ENCODE results near the gene NPAS3. TPM values are rescaled to one million over a fixed set of nuclear protein-coding genes. Genes with fewer than 3 reads are reported as not detected.

Gene NPAS3
- total RNA-seq, 1 experiment from 2014 or later, result 0.90 TPM

GRCh38 chr14:33738491-33738890 is 799.8 kb downstream of the NPAS3 start:
- in situ Hi-C loops (cut with HindIII; ENCODE audit: low pct_unique_long_range_greater_than_20kb, low sequenced_read_pairs), result no loop called here
- no peak for DNase-seq (ENCODE audit: low read depth, low spot score)

GRCh38 chr14:33740531-33740930 is 801.9 kb downstream of the NPAS3 start:
- in situ Hi-C loops (cut with HindIII; ENCODE audit: low pct_unique_long_range_greater_than_20kb, low sequenced_read_pairs), result no loop called here
- no peak for DNase-seq (ENCODE audit: low read depth, low spot score)

- in situ Hi-C loops (cut with HindIII; ENCODE audit: low pct_unique_long_range_greater_than_20kb, low sequenced_read_pairs), result no loop called here
- DNase-seq (ENCODE audit: low read depth, low spot score), result no peak
These were observed 803.5 kb downstream of the NPAS3 start for GRCh38 chr14:33742166-33742565.

GRCh38 chr14:33745163-33745562 is 806.5 kb downstream of the NPAS3 start:
- in situ Hi-C loops (cut with HindIII; ENCODE audit: low pct_unique_long_range_greater_than_20kb, low sequenced_read_pairs), result no loop called here
- no peak for DNase-seq (ENCODE audit: low read depth, low spot score)

- in situ Hi-C loops (cut with HindIII; ENCODE audit: low pct_unique_long_range_greater_than_20kb, low sequenced_read_pairs), result no loop called here
- DNase-seq (ENCODE audit: low read depth, low spot score), result no peak
These were observed 809.1 kb downstream of the NPAS3 start for GRCh38 chr14:33747749-33748148.

GRCh38 chr14:33754261-33754660 is 815.6 kb downstream of the NPAS3 start:
- no peak for DNase-seq (ENCODE audit: low read depth, low spot score)
- in situ Hi-C loops (cut with HindIII; ENCODE audit: low pct_unique_long_range_greater_than_20kb, low sequenced_read_pairs), result no loop called here

GRCh38 chr14:33755358-33755757 is 816.7 kb downstream of the NPAS3 start:
- in situ Hi-C loops (cut with HindIII; ENCODE audit: low pct_unique_long_range_greater_than_20kb, low sequenced_read_pairs), result no loop called here
- no peak for DNase-seq (ENCODE audit: low read depth, low spot score)

GRCh38 chr14:33756833-33757232 is 818.2 kb downstream of the NPAS3 start:
- in situ Hi-C loops (cut with HindIII; ENCODE audit: low pct_unique_long_range_greater_than_20kb, low sequenced_read_pairs), result no loop called here
- no peak for DNase-seq (ENCODE audit: low read depth, low spot score)

GRCh38 chr14:33758547-33758946 is 819.9 kb downstream of the NPAS3 start:
- in situ Hi-C loops (cut with HindIII; ENCODE audit: low pct_unique_long_range_greater_than_20kb, low sequenced_read_pairs), result no loop called here

GRCh38 chr14:33762161-33762851 is 823.6 kb downstream of the NPAS3 start:
- DNase-seq (ENCODE audit: low read depth, low spot score), result no peak
- in situ Hi-C loops (cut with HindIII; ENCODE audit: low pct_unique_long_range_greater_than_20kb, low sequenced_read_pairs), result no loop called here

More at GRCh38 chr14:33758547-33758946, 819.9 kb downstream of the NPAS3 start:
- no peak for DNase-seq (ENCODE audit: low read depth, low spot score)

- in situ Hi-C loops (cut with HindIII; ENCODE audit: low pct_unique_long_range_greater_than_20kb, low sequenced_read_pairs), result no loop called here
These were observed 826.4 kb downstream of the NPAS3 start for GRCh38 chr14:33764876-33765650.

GRCh38 chr14:33767586-33768457 is 829.1 kb downstream of the NPAS3 start:
- in situ Hi-C loops (cut with HindIII; ENCODE audit: low pct_unique_long_range_greater_than_20kb, low sequenced_read_pairs), result no loop called here
- DNase-seq (ENCODE audit: low read depth, low spot score), result no peak

More at GRCh38 chr14:33764876-33765650, 826.4 kb downstream of the NPAS3 start:
- DNase-seq (ENCODE audit: low read depth, low spot score), result peak; percentile 24

GRCh38 chr14:33768458-33768830 is 829.8 kb downstream of the NPAS3 start:
- in situ Hi-C loops (cut with HindIII; ENCODE audit: low pct_unique_long_range_greater_than_20kb, low sequenced_read_pairs), result no loop called here
- no peak for DNase-seq (ENCODE audit: low read depth, low spot score)

GRCh38 chr14:33773205-33774030 is 834.7 kb downstream of the NPAS3 start:
- in situ Hi-C loops (cut with HindIII; ENCODE audit: low pct_unique_long_range_greater_than_20kb, low sequenced_read_pairs), result no loop called here
- DNase-seq (ENCODE audit: low read depth, low spot score), result peak; percentile 58

- in situ Hi-C loops (cut with HindIII; ENCODE audit: low pct_unique_long_range_greater_than_20kb, low sequenced_read_pairs), result no loop called here
- DNase-seq (ENCODE audit: low read depth, low spot score), result no peak
These were observed 835.5 kb downstream of the NPAS3 start for GRCh38 chr14:33774161-33774560.

- in situ Hi-C loops (cut with HindIII; ENCODE audit: low pct_unique_long_range_greater_than_20kb, low sequenced_read_pairs), result no loop called here
- no peak for DNase-seq (ENCODE audit: low read depth, low spot score)
These were observed 836.2 kb downstream of the NPAS3 start for GRCh38 chr14:33774723-33775470.

GRCh38 chr14:33776871-33777270 is 838.2 kb downstream of the NPAS3 start:
- in situ Hi-C loops (cut with HindIII; ENCODE audit: low pct_unique_long_range_greater_than_20kb, low sequenced_read_pairs), result no loop called here
- DNase-seq (ENCODE audit: low read depth, low spot score), result no peak
